NCI-H2227 (cell line): ENCODE results near the gene CEMP1.
"Not testable (repeated sequence)": the region's sequence is repeated elsewhere in the genome, so short reads cannot be mapped to it uniquely, and the experiment has no call there.

Experiments
- DNase-seq: peaks from one replicate; lab custom pipeline; 2025; ENCODE audit not compliant: unreplicated experiment; lab: John Stamatoyannopoulos, UW

Gene CEMP1

GRCh38 chr16:2531371-2531695, at the start of gene CEMP1:
Gene CEMP1 (minus strand): TSS chr16:2531408. CDS start chr16:2531073, 335 bp downstream.
- no peak for DNase-seq

GRCh38 chr16:2580818-2581217, 49.6 kb upstream of the CEMP1 start:
- not testable (repeated sequence) for DNase-seq

DNA sequence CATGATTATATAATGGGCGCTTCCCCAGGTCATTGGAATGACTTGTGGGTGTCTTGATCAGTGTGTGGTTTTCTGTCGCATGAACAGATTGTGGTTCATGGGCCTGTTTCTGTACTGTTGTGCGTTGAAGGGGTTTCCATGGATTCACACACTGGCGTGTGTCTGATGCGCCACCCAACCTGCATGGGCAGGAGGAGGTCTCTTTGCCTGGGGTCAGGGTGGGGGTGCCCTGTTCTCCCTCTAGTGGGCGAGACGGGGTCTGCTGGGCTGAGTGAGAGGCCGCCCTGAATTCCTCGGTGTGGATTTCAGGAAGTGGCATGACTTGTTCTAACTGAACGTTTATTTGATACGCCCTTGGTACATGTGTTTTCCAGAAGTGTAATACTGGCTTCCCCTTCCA, 48.9 kb upstream of the CEMP1 start:
- not testable (repeated sequence) for DNase-seq

- not testable (repeated sequence) for DNase-seq
Observed at GRCh38 chr16:2578905-2579304, 47.7 kb upstream of the CEMP1 start.

DNA sequence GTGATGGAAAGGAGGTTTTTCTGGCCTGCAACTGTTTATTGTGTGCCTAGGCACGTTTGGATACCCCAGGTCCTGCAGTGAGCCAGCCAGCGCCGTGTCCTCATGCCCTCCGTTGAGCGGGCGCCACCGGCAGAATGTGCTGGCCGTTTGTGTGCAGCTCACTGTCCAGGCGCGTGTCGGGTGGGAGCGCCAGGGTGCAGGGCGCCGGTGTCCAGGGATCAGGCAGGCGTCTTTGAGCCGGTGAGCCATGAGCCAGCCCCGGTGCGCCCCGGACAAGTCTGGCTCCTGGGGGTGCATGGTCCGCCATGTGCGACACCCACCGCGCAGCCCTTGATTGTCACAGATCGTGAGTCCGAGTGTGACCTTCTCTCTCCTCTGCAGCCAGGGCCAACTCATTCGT, 45.8 kb upstream of the CEMP1 start:
- not testable (repeated sequence) for DNase-seq

DNA sequence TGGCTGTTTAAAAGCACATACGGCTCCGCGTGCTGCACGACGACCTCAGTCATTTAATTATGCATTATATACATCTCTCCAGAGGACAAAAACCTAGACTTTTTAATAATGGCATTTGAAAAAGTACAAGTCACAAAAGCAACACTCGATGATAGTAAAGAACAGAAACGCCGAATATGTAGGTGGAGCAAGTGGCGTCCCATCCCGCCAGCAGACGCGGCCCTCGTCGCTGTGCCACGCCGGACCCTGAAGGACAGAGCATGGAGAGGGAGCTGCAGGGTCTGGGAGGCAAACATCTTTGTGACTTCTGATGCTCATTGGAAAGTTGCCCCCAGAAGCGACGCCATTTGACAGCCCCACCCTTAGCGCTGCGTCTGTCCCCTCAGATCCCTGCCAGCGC, 44.6 kb upstream of the CEMP1 start:
- DNase-seq = not testable (repeated sequence)

DNA sequence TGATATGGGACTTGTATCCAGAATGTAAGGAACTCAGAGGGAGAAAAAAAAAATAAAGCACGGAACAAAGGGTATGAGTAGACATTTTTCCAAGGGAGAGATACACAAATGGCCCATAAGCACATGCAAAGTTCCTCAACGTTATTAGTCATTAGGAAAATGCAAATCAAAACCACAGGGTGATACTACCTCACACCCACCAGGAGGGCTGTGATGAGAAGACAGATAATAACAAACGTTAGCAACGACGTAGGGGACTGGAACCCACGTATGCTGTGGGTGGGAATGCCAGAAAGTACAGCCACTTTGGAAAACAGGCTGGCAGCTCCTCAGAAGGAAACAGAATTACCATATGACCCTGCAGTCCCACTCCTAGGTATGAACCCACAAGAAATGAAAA, 41.5 kb upstream of the CEMP1 start:
- not testable (repeated sequence) for DNase-seq

GRCh38 chr16:2568573-2568972, 37.4 kb upstream of the CEMP1 start:
- not testable (repeated sequence) for DNase-seq

GRCh38 chr16:2567506-2567905, 36.3 kb upstream of the CEMP1 start:
- not testable (repeated sequence) for DNase-seq

DNA sequence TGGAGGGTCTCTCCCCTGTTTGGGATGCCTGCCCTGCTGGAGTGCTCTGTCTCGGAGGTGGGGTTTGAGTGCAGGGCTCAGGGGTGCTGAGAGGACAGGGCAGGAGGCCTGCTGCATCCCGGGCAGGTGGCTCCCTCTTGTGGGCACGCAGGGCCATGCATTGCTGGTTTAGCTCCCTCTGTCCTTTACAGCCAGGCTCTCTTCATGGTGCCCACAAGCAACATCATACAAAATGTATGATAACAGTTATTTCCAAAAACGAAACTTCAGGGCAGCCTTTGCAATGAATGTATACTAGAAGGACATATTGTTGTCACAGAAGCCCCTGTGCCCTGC, 29.6 kb upstream of the CEMP1 start:
- not testable (repeated sequence) for DNase-seq

DNA sequence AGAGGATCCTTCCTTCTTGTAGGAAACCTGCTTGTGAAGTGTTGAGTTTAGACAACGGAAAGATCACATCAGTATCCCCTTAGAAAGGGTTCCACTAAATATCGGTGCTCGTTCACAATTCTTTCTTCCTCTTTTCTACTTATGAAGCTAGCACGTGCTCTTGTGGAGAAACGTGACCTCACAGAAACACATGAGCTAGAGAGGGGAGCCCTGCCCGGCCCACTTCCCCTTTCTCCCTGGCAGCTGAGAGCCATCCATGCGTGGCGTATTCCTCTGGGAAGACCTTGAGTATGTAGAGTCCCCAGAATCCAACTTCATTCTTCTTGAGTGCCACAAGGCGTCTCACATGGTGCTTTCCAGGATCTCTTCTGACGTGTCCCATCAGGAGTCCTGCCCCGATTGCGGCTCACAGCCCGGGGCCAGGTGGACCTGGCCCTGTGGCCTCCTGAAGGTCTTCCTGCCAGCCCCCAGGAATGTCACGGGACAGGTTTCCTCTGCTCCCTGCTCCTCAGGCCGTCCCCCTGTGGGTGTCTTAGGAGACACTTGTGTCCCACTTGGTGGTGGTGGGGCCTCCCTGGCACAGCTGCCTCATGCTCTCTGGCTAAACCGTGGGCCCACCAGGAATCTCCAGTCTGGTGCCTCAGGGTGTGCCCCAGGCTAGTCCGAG, 29.1 kb upstream of the CEMP1 start:
- not testable (repeated sequence) for DNase-seq

- not testable (repeated sequence) for DNase-seq
Observed at GRCh38 chr16:2557150-2557549, 25.9 kb upstream of the CEMP1 start.

DNA sequence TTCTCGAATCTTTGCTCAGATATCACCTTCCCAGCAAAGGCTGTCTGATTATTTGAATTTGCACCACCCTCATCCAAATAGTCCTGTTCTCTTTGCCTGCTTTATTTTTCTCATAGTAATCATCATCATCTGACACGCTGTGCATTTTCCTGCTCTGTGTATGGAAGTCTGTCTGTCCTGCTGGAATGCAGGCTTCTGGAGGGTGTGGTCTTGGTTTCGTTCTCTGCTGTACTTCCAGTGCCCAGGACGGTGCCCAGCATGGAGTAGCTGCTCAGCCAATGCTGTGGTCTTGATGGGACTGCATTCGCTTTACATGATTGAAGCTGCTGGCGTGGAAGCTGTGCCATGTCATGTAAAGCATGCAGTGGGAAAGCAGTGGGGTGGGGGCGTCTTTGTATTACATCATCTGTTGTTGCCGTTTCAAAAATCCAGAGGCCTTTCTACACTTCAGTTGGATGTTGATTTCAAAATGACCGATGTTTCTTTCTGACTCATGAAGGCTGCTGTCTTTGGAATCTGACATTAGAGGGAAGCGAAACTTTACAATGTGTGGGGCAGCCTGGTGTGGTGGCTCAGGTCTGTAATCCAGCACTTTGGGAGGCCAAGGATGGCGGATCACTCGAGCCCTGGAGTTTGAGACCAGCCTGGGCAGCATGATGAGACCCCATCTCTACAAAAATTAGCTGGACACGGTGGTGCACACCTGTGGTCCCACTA, 23.7 kb upstream of the CEMP1 start:
- not testable (repeated sequence) for DNase-seq

DNA sequence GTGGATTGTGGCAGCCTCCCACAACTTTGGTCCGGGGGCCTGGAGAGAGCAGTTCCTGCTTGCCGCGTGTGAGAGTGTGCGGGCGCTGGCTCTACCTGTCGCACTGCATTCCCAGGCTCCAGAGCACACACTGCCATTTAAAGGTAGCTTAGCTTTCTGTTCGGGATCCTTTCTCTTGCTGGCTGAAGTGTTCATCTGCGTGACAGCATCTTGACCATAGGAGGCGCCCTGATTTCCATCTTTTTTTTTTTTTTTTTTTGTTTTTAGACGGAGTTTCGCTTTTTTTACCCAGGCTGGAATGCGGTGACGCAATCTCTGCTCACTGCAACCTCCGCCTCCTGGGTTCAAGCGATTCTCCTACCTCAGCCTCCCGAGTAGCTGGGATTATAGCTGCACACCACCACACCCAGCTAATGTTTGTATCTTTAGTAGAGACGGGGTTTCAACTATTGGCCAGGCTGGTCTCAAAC, 20.2 kb upstream of the CEMP1 start:
- DNase-seq = not testable (repeated sequence)

GRCh38 chr16:2550283-2550878, 19.2 kb upstream of the CEMP1 start:
- DNase-seq = not testable (repeated sequence)

GRCh38 chr16:2543771-2544170, 12.6 kb upstream of the CEMP1 start:
- DNase-seq = not testable (repeated sequence)

GRCh38 chr16:2541409-2541808, 10.2 kb upstream of the CEMP1 start:
- not testable (repeated sequence) for DNase-seq

DNA sequence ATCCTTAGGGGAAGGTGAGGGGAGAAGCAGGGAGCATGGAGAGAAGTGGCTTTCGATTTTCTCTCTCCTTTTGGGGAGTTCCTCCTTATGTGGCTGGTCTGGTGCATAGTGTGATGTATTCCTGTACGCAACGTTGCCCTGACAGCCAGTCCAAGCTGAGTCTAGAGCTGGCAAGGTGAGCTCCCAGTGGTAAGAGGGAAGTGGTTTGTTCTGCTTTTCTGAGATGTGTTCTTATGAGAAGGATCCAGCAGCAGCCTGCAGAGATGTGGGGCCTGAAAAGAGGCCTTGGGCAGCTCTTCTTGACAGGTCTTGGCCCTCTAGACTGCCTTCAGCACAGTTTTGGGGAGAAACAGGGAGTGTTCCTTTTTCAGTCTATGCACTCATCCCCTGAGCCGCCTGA, 9.7 kb upstream of the CEMP1 start:
- not testable (repeated sequence) for DNase-seq

DNA sequence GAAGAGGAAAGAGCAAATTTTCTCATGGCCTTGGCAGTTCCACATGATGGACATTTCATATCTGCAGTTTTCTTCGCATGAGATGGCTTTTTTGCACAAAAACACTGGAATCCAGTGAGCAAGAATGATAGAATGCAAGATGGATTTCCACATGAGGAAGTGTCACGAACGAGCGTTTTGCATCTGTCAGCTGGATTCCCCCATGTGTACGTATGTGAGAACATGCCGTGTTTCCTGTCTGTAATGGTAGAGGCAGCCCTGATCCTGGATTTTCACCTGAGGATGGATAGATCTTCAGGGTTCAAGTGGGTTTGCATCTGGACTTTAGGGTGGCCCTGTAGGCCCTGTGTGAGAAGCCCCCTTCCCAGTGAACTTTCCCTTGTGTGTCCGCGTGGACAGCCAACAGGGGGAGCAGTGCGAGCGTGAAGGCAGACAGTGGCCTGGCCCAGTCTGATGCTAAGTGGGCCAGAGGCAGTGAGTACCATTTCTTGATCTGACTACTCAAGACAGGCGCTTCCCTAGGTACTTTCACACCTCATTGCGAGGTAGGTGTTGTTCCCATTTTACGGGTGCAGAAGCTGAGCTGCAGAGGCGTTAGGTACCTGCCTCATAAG, 8.7 kb upstream of the CEMP1 start:
- peak; percentile 36 for DNase-seq

- DNase-seq = not testable (repeated sequence)
Observed at GRCh38 chr16:2539192-2539844, 8.1 kb upstream of the CEMP1 start.
